Endothelial cell of umbilical vein (primary cell): ENCODE results near the gene SARS1.

ENCODE experiments used
- CTCF ChIP-seq, 2 donors: IDR thresholded peaks; 1 replicate in 1 of 2; 2 replicates in 1 of 2; pipeline ENCODE4 v1.5.1; 2011; ENCODE audit warnings: low read length in 2 of 2, mild to moderate bottlenecking in 2 of 2, moderate library complexity in 2 of 2, control low read depth in 1 of 2, inconsistent platforms in 1 of 2, low read depth in 1 of 2; ENCODE audit not compliant: insufficient read depth in 1 of 2; ENCODE audit errors: extremely low read depth in 1 of 2
- EZH2 ChIP-seq: IDR thresholded peaks from 2 replicates; pipeline ENCODE4 v1.6.1; 2012; ENCODE audit warnings: borderline replicate concordance, low read depth, mild to moderate bottlenecking, moderate library complexity, low read length, inconsistent platforms; ENCODE audit not compliant: severe bottlenecking
- FOS ChIP-seq: IDR thresholded peaks from 2 replicates; pipeline ENCODE4 v1.6.1; 2011; ENCODE audit warnings: mild to moderate bottlenecking, low read length, moderate library complexity, borderline replicate concordance; ENCODE audit not compliant: insufficient read depth
- GATA2 ChIP-seq: IDR thresholded peaks from 2 replicates; pipeline ENCODE4 v1.7.0; 2011; ENCODE audit warnings: low read depth, mild to moderate bottlenecking, moderate library complexity, mixed read lengths, low read length; ENCODE audit not compliant: insufficient read length, insufficient read depth
- JUN ChIP-seq: IDR thresholded peaks from 2 replicates; pipeline ENCODE4 v1.6.1; 2011; ENCODE audit warnings: borderline replicate concordance, low read depth; ENCODE audit not compliant: insufficient read length, insufficient read depth
- POLR2A ChIP-seq: IDR thresholded peaks from 2 replicates; pipeline ENCODE4 v1.6.1; 2012; ENCODE audit warnings: low read depth, mild to moderate bottlenecking, control low read depth, low read length
- POLR2AphosphoS5 ChIP-seq: IDR thresholded peaks from 2 replicates; pipeline ENCODE4 v1.6.1; 2012; ENCODE audit warnings: low read depth, mild to moderate bottlenecking, control low read depth, low read length, moderate library complexity; ENCODE audit not compliant: insufficient read depth

- no peak for TF ChIP-seq POLR2A
- no peak for TF ChIP-seq CTCF (IDR thresholded peaks at IDR 0.05; ENCODE audit: extremely low read depth in 1 of 2, insufficient read depth in 1 of 2, low read depth in 1 of 2, low read length in 2 of 2)
- no peak for TF ChIP-seq EZH2
- no peak for TF ChIP-seq FOS
- no peak for TF ChIP-seq JUN
- no peak for TF ChIP-seq POLR2AphosphoS5
- TF ChIP-seq GATA2: no peak
These were observed 57.1 kb downstream of the SARS1 start for GRCh38 chr1:109270623-109271317.
